NCI-H128 (cell line): ENCODE data around the gene PIANP.
"Not testable (repeated sequence)": the region's sequence is repeated elsewhere in the genome, so short reads cannot be mapped to it uniquely, and the experiment has no call there.

Experiments used
- DNase-seq: peaks from one replicate; lab custom pipeline; 2025; ENCODE audit not compliant: unreplicated experiment; lab: John Stamatoyannopoulos, UW

PIANP gene

GRCh38 chr12:6700646-6701051 lies at the start of gene PIANP:
Gene PIANP (minus strand): TSS chr12:6700815. CDS start chr12:6698061, 2,754 bp downstream.
- no peak for DNase-seq

GRCh38 chr12:6748761-6749160 lies 48.1 kb upstream of the PIANP start:
- no peak for DNase-seq

DNA sequence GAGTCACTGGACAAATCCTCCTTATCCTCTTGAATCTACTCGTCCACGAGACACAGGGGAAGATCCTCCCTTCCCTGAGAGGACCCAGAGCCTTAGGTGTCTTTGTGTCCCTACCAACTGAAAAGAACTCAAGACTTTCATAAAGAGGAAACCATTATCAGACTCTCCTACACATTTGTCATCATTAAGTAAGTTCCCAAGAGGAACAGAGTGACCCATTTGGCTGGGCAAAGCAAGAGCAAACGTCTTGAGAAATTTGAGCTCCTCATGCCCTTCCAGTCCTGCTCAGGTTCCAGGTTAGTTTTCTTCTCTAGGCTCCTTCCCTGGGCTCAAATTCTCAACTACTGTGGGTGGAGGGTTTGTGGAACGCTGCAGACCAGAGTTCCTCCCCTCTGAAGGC lies 46.6 kb upstream of the PIANP start:
- no peak for DNase-seq

- DNase-seq: no peak
Observed at GRCh38 chr12:6745741-6746525, 45.3 kb upstream of the PIANP start.

DNA sequence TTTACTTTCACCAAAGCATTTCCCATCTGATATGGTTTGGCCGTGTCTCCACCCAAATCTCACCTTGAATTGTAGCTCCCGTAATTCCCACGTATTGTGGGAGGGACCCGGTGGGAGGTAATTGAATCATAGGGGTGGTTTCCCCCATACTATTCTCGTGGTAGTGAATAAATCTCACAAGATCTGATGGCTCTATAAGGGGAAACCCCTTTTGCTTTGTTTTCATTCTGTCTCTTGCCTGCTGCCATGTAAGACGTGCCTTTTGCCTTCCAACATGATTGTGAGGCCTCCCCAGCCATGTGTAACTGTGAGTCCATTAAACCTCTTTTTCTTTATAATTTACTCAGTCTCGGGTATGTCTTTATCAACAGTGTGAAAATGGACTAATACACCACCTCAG lies 42.7 kb upstream of the PIANP start:
- not testable (repeated sequence) for DNase-seq

DNA sequence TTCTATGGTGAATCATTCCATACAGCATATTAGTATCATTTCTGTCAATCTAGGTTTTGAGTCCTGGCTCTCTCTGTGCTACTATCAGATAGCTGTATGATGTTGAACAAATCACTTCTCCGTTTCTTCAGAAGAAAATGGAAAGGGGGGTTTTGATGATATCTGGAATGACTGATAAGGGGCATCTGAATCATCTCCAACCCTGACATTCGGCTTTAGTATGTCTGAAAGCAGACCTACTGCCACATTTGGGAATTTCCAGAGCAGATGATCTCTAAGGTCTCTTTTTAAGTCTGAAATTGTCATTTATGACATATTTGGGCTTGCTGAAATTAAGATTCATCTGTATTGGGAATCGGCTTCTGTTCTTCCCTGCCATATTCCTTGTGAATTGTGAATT lies 42.2 kb upstream of the PIANP start:
- no peak for DNase-seq

GRCh38 chr12:6742080-6742479 lies 41.5 kb upstream of the PIANP start:
- DNase-seq: not testable (repeated sequence)

DNA sequence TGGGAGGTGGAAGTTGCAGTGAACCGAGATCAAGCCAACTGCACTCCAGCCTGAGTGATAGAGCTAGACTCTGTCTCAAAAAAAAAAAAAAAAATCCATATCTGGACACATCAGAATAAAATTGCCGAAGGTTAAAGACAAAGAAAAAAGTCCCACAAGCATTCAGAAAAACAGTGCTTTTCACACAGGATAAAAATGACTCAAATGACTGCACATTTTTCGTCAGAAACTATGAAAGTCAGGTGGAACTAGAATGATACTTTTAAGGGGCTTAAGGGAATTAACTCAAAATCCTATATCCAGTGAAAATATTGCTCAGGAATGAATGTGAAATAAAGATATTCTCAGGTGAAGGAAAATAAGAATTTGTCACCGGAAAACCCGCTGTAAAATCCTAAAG lies 36.1 kb upstream of the PIANP start:
- no peak for DNase-seq

GRCh38 chr12:6735448-6736191 lies 35.0 kb upstream of the PIANP start:
- DNase-seq: peak; percentile 26

DNA sequence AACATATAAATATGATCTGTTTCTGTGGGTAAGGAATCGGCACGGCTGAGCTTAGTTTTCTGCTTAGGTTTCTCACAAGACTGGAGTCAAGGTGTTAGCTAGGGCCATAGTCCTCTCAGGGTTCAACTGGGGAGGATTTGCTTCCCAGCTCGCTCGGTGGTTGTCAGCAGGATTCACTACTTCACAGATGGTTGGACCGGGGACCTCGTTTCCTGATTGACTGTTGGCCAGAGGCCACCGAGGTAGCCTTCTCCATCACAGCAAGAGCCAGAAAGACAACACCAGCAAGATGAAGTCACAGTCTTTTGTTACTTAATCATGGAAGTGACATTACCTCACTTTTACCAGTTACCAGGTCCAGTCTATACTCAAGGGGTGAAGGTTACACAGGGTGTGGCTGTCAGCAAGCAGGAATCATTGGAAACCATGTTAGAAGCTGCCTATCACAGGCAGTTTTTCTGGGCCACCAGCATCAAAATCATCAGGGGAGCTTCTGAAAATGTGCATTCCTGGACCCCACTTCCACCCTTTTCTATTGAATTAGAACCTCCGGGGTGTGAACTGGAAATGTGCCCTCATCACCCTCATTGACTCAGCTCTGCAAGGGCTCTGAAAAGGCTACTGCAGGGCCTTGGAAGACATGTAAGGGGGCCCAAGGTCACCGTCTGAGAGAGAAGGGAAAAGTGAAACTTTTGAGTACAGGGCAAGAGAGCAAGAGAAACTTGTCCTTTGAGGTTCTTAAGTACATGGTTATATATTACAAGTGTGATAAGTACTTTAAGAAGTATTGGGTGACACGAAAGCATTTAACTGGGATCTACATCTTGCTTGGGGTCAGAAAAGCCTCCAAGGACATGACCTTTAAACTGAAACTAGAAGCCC lies 34.1 kb upstream of the PIANP start:
- no peak for DNase-seq

GRCh38 chr12:6730169-6730568 lies 29.6 kb upstream of the PIANP start:
- DNase-seq: no peak

DNA sequence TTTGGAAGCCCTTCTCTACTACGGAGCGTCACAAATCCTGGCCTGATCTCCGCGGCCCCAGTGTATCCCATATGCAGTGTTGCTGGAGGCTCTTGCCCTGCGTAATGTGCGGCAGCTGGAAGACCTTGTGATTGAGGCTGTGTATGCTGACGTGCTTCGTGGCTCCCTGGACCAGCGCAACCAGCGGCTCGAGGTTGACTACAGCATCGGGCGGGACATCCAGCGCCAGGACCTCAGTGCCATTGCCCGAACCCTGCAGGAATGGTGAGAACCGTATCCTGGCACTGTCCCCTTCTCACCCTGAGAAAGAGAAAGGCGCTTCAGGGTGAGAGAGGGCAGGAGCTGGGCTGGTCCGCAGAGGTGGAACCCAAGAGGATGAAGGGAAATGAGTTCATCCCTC lies 28.6 kb upstream of the PIANP start:
- no peak for DNase-seq

DNA sequence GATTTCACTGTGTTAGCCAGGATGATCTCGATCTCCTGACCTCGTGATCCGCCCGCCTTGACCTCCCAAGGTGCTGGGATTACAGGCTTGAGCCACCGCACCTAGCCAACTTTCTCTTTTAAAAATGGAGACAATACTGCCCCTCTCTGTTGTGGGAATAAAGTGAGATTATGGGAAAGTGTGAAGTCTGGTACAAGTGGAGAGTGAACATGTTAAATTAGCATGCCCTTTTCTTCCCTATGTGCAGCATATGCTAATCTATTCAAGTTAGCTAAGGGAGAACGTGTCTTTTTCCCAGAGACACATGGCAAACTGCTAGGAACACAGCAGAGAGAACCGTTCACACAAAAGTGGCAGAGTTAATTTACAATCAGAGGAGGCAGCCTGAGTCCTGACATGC lies 24.7 kb upstream of the PIANP start:
- no peak for DNase-seq

- DNase-seq: no peak
Observed at GRCh38 chr12:6724409-6724797, 23.8 kb upstream of the PIANP start.

- DNase-seq: peak; percentile 100
Observed at GRCh38 chr12:6723607-6724408, 23.2 kb upstream of the PIANP start, which contains the start of gene COPS7A. Gene COPS7A (plus strand): TSS chr12:6724046. CDS start chr12:6724657, 611 bp downstream.

DNA sequence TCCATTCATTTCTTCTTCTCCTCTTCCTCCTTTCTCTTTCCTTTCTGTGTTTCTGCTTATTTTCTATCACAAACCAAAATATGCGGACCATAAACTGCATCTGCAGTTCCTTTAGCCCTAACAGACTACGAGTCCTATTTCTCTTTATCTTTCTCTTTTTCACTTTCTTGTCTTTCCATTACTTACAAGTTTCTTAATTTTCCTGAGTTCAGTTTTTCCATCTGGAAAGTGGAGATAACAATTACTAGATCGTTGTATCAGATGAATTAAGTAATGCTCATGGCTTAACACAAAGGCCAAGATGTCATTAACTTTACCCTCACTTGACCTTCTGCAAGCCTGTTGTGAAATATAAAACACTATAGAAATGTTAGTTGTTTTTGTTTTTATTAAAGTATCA lies 22.2 kb upstream of the PIANP start:
- no peak for DNase-seq

- DNase-seq: no peak
Observed at GRCh38 chr12:6716874-6717437, 16.3 kb upstream of the PIANP start.

DNA sequence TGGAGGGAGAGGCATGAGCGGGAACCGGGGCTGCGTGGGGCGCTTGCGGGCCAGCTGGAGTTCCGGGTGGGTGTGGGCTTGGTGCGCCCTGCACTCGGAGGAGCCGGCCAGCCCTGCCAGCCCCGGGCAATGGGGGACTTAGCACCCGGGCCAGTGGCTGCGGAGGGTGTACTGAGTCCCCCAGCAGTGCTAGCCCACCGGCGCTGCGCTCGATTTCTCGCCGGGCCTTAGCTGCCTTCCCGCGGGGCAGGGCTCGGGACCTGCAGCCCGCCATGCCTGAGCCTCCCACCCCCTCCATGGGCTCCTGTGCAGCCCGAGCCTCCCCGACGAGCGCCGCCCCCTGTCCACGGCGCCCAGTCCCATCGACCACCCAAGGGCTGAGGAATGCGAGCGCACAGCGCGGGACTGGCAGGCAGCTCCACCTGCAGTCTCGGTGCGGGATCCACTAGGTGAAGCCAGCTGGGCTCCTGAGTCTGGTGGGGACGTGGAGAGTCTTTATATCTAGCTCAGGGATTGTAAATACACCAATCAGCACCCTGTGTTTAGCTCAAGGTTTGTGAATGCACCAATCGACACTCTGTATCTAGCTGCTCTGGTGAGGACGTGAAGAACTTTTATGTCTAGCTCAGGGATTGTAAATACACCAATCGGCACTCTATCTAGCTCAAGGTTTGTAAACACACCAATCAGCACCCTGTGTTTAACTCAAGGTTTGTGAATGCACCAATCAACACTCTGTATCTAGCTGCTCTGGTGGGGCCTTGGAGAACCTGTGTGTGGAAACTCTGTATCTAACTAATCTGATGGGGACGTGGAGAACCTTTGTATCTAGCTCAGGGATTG lies 15.6 kb upstream of the PIANP start:
- DNase-seq: not testable (repeated sequence)

DNA sequence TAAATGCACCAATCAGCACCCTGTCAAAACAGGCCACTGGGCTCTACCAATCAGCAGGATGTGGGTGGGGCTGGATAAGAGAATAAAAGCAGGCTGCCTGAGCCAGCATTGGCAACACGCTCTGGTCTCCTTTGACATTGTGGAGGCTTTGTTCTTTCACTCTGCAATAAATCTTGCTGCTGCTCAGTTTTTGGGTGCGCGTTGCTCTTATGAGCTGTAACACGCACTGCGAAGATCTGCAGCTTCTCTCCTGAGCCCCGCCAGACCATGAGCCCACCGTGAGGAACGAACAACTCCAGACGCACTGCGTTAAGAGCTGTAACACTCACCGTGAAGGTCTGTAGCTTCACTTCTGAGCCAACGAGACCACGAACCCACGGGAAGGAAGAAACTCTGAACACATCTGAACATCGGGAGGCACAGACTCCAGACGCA lies 8.4 kb upstream of the PIANP start:
- DNase-seq: no peak
